VCaP (cell line): ENCODE measurements around the gene DEPP1.

ENCODE experiments used
- H3K27ac ChIP-seq: fragments of 450-650 bp; 2 replicates; pipeline ENCODE4 v1.5.1; 2017
- CTCF ChIP-seq: fragments of 450-650 bp; conservative IDR thresholded peaks from 2 replicates; pipeline ENCODE4 v1.5.1; 2017; ENCODE audit warnings: mild to moderate bottlenecking, moderate library complexity

Gene DEPP1

GRCh38 chr10:44966816-44967509, 11.6 kb downstream of the DEPP1 start:
- H3K27ac ChIP-seq, result no peak overlapping the region
- TF ChIP-seq CTCF, result peak; percentile 19; the same call in 1 of the 2 replicates

- no peak for TF ChIP-seq CTCF
- H3K27ac ChIP-seq, result no peak overlapping the region
Measured at GRCh38 chr10:44966129-44966815, 12.3 kb downstream of the DEPP1 start.

- TF ChIP-seq CTCF, result no peak
- H3K27ac ChIP-seq, result no peak overlapping the region
Measured at GRCh38 chr10:44965651-44966097, 12.9 kb downstream of the DEPP1 start.

GRCh38 chr10:44965104-44965503, 13.5 kb downstream of the DEPP1 start:
- no peak overlapping the region for H3K27ac ChIP-seq
- no peak for TF ChIP-seq CTCF

- TF ChIP-seq CTCF, result no peak
- H3K27ac ChIP-seq, result peak overlapping the region; percentile 40
Measured at GRCh38 chr10:44963772-44964633, 14.6 kb downstream of the DEPP1 start.

GRCh38 chr10:44962870-44963738, 15.5 kb downstream of the DEPP1 start:
- H3K27ac ChIP-seq, result no peak overlapping the region; the same call in 1 of the 2 replicates
- TF ChIP-seq CTCF, result peak; percentile 29; the same call in 1 of the 2 replicates
